NT2/D1 (cell line): Measurements from ENCODE around the gene TSHR.

Experiments
- SUZ12 ChIP-seq: IDR thresholded peaks from 2 replicates; pipeline ENCODE4 v1.6.1; 2011; ENCODE audit not compliant: insufficient read length, insufficient read depth; ENCODE audit errors: extremely low read depth
- ZNF274 ChIP-seq: IDR thresholded peaks from 2 replicates; pipeline ENCODE4 v1.6.1; 2011; ENCODE audit warnings: mild to moderate bottlenecking, low read depth, low read length

DNA sequence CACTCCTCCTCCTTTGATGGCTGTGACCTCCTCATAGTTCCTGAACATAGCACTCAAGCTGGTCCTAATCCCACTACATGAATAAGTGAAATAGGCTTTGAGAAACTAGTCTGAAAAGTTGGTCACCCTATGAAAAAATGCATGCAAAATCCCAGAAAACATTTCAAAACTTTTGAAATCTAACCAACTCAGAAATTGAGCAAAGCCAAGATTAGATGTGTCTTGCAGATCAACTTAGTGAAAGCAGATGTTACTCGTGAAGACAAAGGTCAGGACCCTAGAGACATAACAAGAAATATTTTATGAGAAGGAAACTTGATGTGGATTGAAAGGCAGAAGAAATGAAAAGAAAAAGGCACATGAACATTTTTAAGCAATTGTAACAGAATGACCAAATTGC is 63.3 kb downstream of the TSHR start:
- TF ChIP-seq ZNF274, result no peak
- no peak for TF ChIP-seq SUZ12
